ENCODE measurements around the gene AOPEP.
"Not testable (repeated sequence)": the region's sequence is repeated elsewhere in the genome, so short reads cannot be mapped to it uniquely, and the experiment has no call there.

The AOPEP gene

GRCh38 chr9:94937214-94937903, 210.9 kb downstream of the AOPEP start:
- no peak for FAIRE-seq
- DNase-seq (ENCODE audit: insufficient read length, low spot score): no peak
- TF ChIP-seq SPI1 (IDR thresholded peaks at IDR 0.05; ENCODE audit: low read depth, low read length): no peak
- TF ChIP-seq POLR2AphosphoS5 (IDR thresholded peaks at IDR 0.05; ENCODE audit: low read depth, low read length): no peak
- no peak for TF ChIP-seq PAX5 (IDR thresholded peaks at IDR 0.05; ENCODE audit: insufficient read depth, low read length, severe bottlenecking)
- no peak for TF ChIP-seq POU2F2 (IDR thresholded peaks at IDR 0.05; ENCODE audit: low read depth, low read length)
- TF ChIP-seq TAF1 (IDR thresholded peaks at IDR 0.05; ENCODE audit: low read depth, low read length): no peak
- TF ChIP-seq POLR2A (IDR thresholded peaks at IDR 0.05; ENCODE audit: low read depth, low read length): no peak

DNA sequence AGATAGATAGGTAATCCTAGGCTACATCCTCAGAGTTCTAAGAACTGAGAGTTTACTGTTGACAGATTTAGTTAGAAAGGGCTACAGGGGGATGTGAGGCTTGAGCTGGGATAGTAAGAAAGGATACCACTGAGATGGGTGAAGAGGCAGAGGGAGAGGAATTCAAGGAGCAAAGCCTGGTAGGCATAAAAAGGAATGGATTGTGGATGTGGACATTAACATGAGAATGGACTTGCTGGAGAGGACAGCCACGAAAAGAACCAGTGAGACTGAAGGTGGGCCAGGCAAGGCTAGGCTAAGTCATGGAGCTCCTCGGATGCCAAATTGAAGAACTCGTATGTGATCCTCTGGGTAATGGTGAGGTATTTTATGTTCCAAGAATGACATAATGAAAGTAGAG, 211.9 kb downstream of the AOPEP start:
- FAIRE-seq (no peak), DNase-seq (ENCODE audit: insufficient read length, low spot score) (no peak)
- TF ChIP-seq POLR2AphosphoS5 (IDR thresholded peaks at IDR 0.05; ENCODE audit: low read depth, low read length): no peak
- no peak for TF ChIP-seq SPI1 (IDR thresholded peaks at IDR 0.05; ENCODE audit: low read depth, low read length)
- TF ChIP-seq PAX5 (IDR thresholded peaks at IDR 0.05; ENCODE audit: insufficient read depth, low read length, severe bottlenecking): no peak
- no peak for TF ChIP-seq POU2F2 (IDR thresholded peaks at IDR 0.05; ENCODE audit: low read depth, low read length)
- TF ChIP-seq POLR2A (IDR thresholded peaks at IDR 0.05; ENCODE audit: low read depth, low read length): no peak
- TF ChIP-seq TAF1 (IDR thresholded peaks at IDR 0.05; ENCODE audit: low read depth, low read length): no peak

DNA sequence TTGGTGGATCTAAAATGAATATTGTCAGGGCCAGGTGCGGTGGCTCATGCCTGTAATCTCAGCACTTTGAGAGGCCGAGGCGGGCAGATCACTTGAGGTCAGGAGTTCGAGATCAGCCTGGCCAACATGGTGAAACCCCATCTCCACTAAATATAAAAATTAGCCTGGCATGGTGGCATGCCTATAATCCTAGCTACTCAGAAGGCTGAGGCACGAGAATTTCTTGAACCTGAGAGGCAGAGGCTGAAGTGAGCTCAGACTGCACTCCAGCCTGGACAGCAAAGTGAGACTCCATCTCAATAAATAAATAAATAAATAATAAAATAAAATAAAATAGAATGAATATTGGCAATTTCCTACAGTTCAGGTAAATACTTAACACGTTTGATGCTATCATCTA, 213.8 kb downstream of the AOPEP start:
- not testable (repeated sequence) for FAIRE-seq; DNase-seq (ENCODE audit: insufficient read length, low spot score)

DNA sequence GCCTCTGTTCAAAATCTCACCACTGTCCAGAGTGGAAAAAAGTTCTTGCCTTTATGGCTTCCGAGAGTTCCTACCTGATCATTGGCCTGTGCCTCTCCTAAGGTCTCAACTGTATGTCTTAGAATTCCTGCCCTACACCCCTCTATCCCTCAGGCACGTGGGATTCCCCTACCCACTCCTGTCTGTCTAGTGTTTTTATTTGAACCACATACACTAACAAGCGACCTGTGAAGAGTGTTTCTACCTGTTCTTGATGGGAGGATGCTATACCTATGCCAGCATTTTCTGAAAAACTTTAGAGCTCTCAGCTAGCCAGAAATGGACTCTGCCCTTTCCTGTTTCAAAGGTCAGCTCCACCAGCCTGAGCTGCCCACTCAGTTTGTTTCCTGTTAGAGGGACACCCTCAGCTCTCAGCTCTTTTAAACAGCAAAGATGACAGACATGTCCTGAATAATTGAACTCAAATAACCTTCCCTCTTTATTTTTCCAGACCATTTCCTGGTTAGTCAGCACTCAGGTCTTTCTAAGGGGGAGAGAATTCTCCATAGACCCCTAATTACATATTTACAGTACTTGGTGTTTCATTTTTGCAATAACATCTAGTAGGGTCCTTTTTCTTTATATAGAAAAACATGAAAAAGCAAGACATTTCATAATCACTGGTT, 214.8 kb downstream of the AOPEP start:
- FAIRE-seq (no peak), DNase-seq (ENCODE audit: insufficient read length, low spot score) (no peak)
- TF ChIP-seq POU2F2 (IDR thresholded peaks at IDR 0.05; ENCODE audit: low read depth, low read length) (no peak), POLR2AphosphoS5 (IDR thresholded peaks at IDR 0.05; ENCODE audit: low read depth, low read length) (no peak), PAX5 (IDR thresholded peaks at IDR 0.05; ENCODE audit: insufficient read depth, low read length, severe bottlenecking) (no peak), TAF1 (IDR thresholded peaks at IDR 0.05; ENCODE audit: low read depth, low read length) (no peak), SPI1 (IDR thresholded peaks at IDR 0.05; ENCODE audit: low read depth, low read length) (no peak), POLR2A (IDR thresholded peaks at IDR 0.05; ENCODE audit: low read depth, low read length) (no peak)

- DNase-seq (ENCODE audit: insufficient read length, low spot score): no peak
- no peak for TF ChIP-seq POU2F2 (IDR thresholded peaks at IDR 0.05; ENCODE audit: low read depth, low read length)
- FAIRE-seq: no peak
These were observed 218.1 kb downstream of the AOPEP start for GRCh38 chr9:94944626-94945025.

GRCh38 chr9:94945197-94946144, 219.0 kb downstream of the AOPEP start:
- TF ChIP-seq POLR2AphosphoS5 (IDR thresholded peaks at IDR 0.05; ENCODE audit: low read depth, low read length) (no peak), POLR2A (IDR thresholded peaks at IDR 0.05; ENCODE audit: low read depth, low read length) (no peak), PAX5 (IDR thresholded peaks at IDR 0.05; ENCODE audit: insufficient read depth, low read length, severe bottlenecking) (no peak), TAF1 (IDR thresholded peaks at IDR 0.05; ENCODE audit: low read depth, low read length) (no peak), SPI1 (IDR thresholded peaks at IDR 0.05; ENCODE audit: low read depth, low read length) (no peak), POU2F2 (IDR thresholded peaks at IDR 0.05; ENCODE audit: low read depth, low read length) (no peak)
- DNase-seq (ENCODE audit: insufficient read length, low spot score) (no peak), FAIRE-seq (no peak)

- FAIRE-seq (no peak), DNase-seq (ENCODE audit: insufficient read length, low spot score) (no peak)
- TF ChIP-seq TAF1 (IDR thresholded peaks at IDR 0.05; ENCODE audit: low read depth, low read length) (no peak), PAX5 (IDR thresholded peaks at IDR 0.05; ENCODE audit: insufficient read depth, low read length, severe bottlenecking) (no peak), POLR2A (IDR thresholded peaks at IDR 0.05; ENCODE audit: low read depth, low read length) (no peak), POLR2AphosphoS5 (IDR thresholded peaks at IDR 0.05; ENCODE audit: low read depth, low read length) (no peak), POU2F2 (IDR thresholded peaks at IDR 0.05; ENCODE audit: low read depth, low read length) (no peak), SPI1 (IDR thresholded peaks at IDR 0.05; ENCODE audit: low read depth, low read length) (no peak)
These were observed 219.8 kb downstream of the AOPEP start for GRCh38 chr9:94946256-94946655.

DNA sequence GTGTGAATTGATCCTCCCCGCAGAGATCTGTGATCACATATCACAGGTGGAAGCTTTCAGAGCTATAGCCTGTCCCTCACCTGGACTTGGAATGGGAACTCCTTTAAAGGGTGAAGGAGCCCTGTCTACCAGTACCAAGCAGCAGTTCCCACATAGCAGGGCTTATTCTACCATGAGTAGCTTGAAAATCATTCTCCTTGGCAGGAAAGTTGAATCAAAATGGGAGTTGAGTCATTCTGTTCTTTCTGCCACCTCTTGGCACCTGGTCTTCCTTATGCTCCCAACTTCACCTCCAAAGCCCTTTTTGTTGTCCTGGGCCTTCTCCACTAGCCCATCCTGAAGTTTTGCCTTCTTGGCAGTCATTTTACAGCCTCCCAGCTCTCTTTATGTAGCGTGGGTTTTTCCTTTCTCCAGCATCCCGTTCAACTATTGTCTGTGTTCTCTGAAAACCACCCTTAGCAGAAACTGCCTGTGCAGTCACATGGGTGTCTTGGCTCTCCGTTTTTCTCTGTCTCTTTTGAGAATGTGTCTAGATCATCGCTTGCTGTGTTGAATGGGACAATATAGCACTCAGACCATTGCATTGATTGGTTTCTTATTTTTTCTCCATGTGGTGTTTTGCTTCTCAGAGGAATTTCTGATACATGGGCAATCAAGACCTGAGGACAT, 222.2 kb downstream of the AOPEP start:
- FAIRE-seq: no peak
- DNase-seq (ENCODE audit: insufficient read length, low spot score): no peak
- TF ChIP-seq POLR2AphosphoS5 (IDR thresholded peaks at IDR 0.05; ENCODE audit: low read depth, low read length): no peak
- TF ChIP-seq SPI1 (IDR thresholded peaks at IDR 0.05; ENCODE audit: low read depth, low read length): no peak
- no peak for TF ChIP-seq PAX5 (IDR thresholded peaks at IDR 0.05; ENCODE audit: insufficient read depth, low read length, severe bottlenecking)
- no peak for TF ChIP-seq POU2F2 (IDR thresholded peaks at IDR 0.05; ENCODE audit: low read depth, low read length)
- TF ChIP-seq POLR2A (IDR thresholded peaks at IDR 0.05; ENCODE audit: low read depth, low read length): no peak
- TF ChIP-seq TAF1 (IDR thresholded peaks at IDR 0.05; ENCODE audit: low read depth, low read length): no peak

DNA sequence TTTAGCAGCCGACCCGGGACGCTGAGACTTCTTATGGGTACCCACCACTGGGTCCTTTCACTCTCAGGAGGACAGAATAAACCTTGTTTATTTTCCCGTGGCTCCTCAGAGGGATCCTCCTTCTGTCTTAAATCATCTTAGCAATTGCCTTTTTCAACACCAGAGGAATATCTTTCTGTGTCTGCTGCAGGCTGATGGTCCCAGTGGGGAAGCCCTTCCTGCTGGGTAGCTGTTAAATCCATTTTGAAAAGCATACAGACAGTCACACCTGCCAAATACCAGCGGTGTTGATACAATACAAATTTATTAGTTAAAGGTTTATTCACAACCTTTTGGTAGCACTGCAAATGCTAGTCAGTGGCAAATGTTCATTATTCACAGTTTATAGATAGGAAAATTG, 222.9 kb downstream of the AOPEP start:
- no peak for FAIRE-seq
- no peak for TF ChIP-seq SPI1 (IDR thresholded peaks at IDR 0.05; ENCODE audit: low read depth, low read length)
- TF ChIP-seq POLR2AphosphoS5 (IDR thresholded peaks at IDR 0.05; ENCODE audit: low read depth, low read length): no peak
- no peak for TF ChIP-seq POU2F2 (IDR thresholded peaks at IDR 0.05; ENCODE audit: low read depth, low read length)
- TF ChIP-seq PAX5 (IDR thresholded peaks at IDR 0.05; ENCODE audit: insufficient read depth, low read length, severe bottlenecking): no peak
- no peak for TF ChIP-seq POLR2A (IDR thresholded peaks at IDR 0.05; ENCODE audit: low read depth, low read length)
- no peak for TF ChIP-seq TAF1 (IDR thresholded peaks at IDR 0.05; ENCODE audit: low read depth, low read length)
- no peak for DNase-seq (ENCODE audit: insufficient read length, low spot score)

Data from GM12891 (cell line).